IMR-90 (cell line): ENCODE results near the gene RAB28. TPM values are rescaled to one million over a fixed set of nuclear protein-coding genes. Genes with fewer than 3 reads are reported as not detected.

Experiments used
- ATAC-seq: fragments of 200-7000 bp; cut with Tn5 transposase; 2 replicates; pipeline ENCODE4 v1.9.1; 2020; ENCODE audit warnings: low read depth, mild to moderate bottlenecking, moderate library complexity
- BruUV-seq: library from RNA; stranded (reverse); fragments of 400-500 nt; replicated peaks from 2 replicates; lab custom pipeline; 2021; lab: Mats Ljungman, UMichigan
- CTCF ChIA-PET: fragments of 300-600 bp; formaldehyde crosslinking; extraction: SDS; loops from one replicate; lab custom pipeline; 2021; ENCODE audit warnings: antibody characterized with exemption; lab: Yijun Ruan, JAX
- POLR2A ChIA-PET: fragments of 300-600 bp; sonication (Branson Sonifier 250); formaldehyde crosslinking; loops from one replicate; lab custom pipeline; 2022; ENCODE audit warnings: antibody characterized with exemption; ENCODE audit not compliant: unreplicated experiment; lab: Charles Lee
- DNase-seq: peaks from one replicate; pipeline ENCODE4 v3.0.0; 2013
- H2AFZ ChIP-seq: replicated peaks from 2 replicates; pipeline ENCODE3; 2013; ENCODE audit warnings: low read length, mild to moderate bottlenecking; ENCODE audit not compliant: poor library complexity
- H2AK5ac ChIP-seq: 2 replicates; pipeline ENCODE4 v1.6.1; 2013; ENCODE audit warnings: low read depth, low read length, inconsistent platforms
- H2AK9ac ChIP-seq: replicated peaks from 2 replicates; pipeline ENCODE3; 2013; ENCODE audit warnings: mild to moderate bottlenecking, low read depth, low read length, moderate library complexity; ENCODE audit not compliant: poor library complexity
- H2BK120ac ChIP-seq: 2 replicates; pipeline ENCODE4 v1.6.1; 2013; ENCODE audit warnings: low read depth, low read length, inconsistent platforms
- H2BK15ac ChIP-seq: 3 replicates; pipeline ENCODE4 v1.6.1; 2013; ENCODE audit warnings: low read depth, low read length, inconsistent platforms
- H2BK20ac ChIP-seq: 2 replicates; pipeline ENCODE4 v1.6.1; 2013; ENCODE audit warnings: low read depth, mild to moderate bottlenecking, inconsistent platforms, low read length, moderate library complexity
- H2BK5ac ChIP-seq: 2 replicates; pipeline ENCODE4 v1.6.1; 2013; ENCODE audit warnings: mild to moderate bottlenecking, low read depth, low read length, inconsistent platforms; ENCODE audit not compliant: poor library complexity, severe bottlenecking
- H3K14ac ChIP-seq: replicated peaks from 2 replicates; pipeline ENCODE4 v1.6.1; 2013; ENCODE audit warnings: low read depth, low read length, inconsistent platforms
- H3K18ac ChIP-seq: 2 replicates; pipeline ENCODE4 v1.6.1; 2013; ENCODE audit warnings: low read depth, low read length, control low read depth
- H3K23ac ChIP-seq: 2 replicates; pipeline ENCODE4 v1.6.1; 2013; ENCODE audit warnings: low read depth, low read length, inconsistent platforms
- H3K27ac ChIP-seq: 2 replicates; pipeline ENCODE4 v1.5.1; 2013; ENCODE audit warnings: mild to moderate bottlenecking, control low read depth, low read length; ENCODE audit not compliant: insufficient read depth
- H3K27me3 ChIP-seq: 2 replicates; pipeline ENCODE4 v1.6.1; 2013; ENCODE audit warnings: low read length; ENCODE audit not compliant: control insufficient read depth, insufficient read depth
- H3K36me3 ChIP-seq: 2 replicates; pipeline ENCODE4 v1.6.1; 2013; ENCODE audit warnings: low read length, mixed read lengths; ENCODE audit not compliant: control insufficient read depth, insufficient read depth
- H3K4ac ChIP-seq: 2 replicates; pipeline ENCODE4 v1.6.1; 2013; ENCODE audit warnings: low read depth, low read length, inconsistent platforms
- H3K4me1 ChIP-seq: 2 replicates; pipeline ENCODE4 v1.6.1; 2013; ENCODE audit warnings: low read length, mixed read lengths; ENCODE audit not compliant: control insufficient read depth, insufficient read depth
- H3K4me2 ChIP-seq: 2 replicates; pipeline ENCODE4 v1.6.1; 2013; ENCODE audit warnings: low read depth, mild to moderate bottlenecking, control low read depth, low read length, moderate library complexity
- H3K4me3 ChIP-seq: 2 replicates; pipeline ENCODE4 v1.5.1; 2013; ENCODE audit warnings: low read depth, mild to moderate bottlenecking, control low read depth, low read length, moderate library complexity; ENCODE audit not compliant: insufficient read depth
- H3K56ac ChIP-seq: 2 replicates; pipeline ENCODE4 v1.6.1; 2013; ENCODE audit warnings: low read length, inconsistent platforms; ENCODE audit not compliant: insufficient read depth; ENCODE audit errors: extremely low read depth
- H3K79me1 ChIP-seq, 2 experiments: 2 replicates each; pipeline ENCODE4 v1.6.1; 2013; ENCODE audit warnings: low read length in 2 of 2, inconsistent platforms in 1 of 2, low read depth in 1 of 2
- H3K9ac ChIP-seq: 2 replicates; pipeline ENCODE4 v1.6.1; 2013; ENCODE audit warnings: low read depth, low read length, control low read depth
- H3K9me1 ChIP-seq: 2 replicates; pipeline ENCODE4 v1.6.1; 2013; ENCODE audit warnings: low read length, inconsistent platforms; ENCODE audit not compliant: insufficient read depth
- H3K9me3 ChIP-seq: 2 replicates; pipeline ENCODE4 v1.6.1; 2013; ENCODE audit warnings: low read length; ENCODE audit not compliant: control insufficient read depth, insufficient read depth
- H4K20me1 ChIP-seq: 2 replicates; pipeline ENCODE4 v1.6.1; 2013; ENCODE audit warnings: low read length, inconsistent platforms; ENCODE audit not compliant: insufficient read depth
- H4K5ac ChIP-seq: 2 replicates; pipeline ENCODE4 v1.6.1; 2013; ENCODE audit warnings: mild to moderate bottlenecking, low read depth, low read length, control low read depth
- H4K8ac ChIP-seq, 2 experiments: 2 replicates each; pipeline ENCODE4 v1.6.1; 2013; ENCODE audit warnings: low read depth in 2 of 2, low read length in 2 of 2, control low read depth in 1 of 2, inconsistent platforms in 1 of 2
- H4K91ac ChIP-seq: 2 replicates; pipeline ENCODE4 v1.6.1; 2013; ENCODE audit warnings: low read depth, low read length, inconsistent platforms; ENCODE audit not compliant: insufficient read depth
- BHLHE40 ChIP-seq: fragments of 150-350 bp; IDR thresholded peaks from 2 replicates; pipeline ENCODE4 v1.6.1; 2016; ENCODE audit warnings: mild to moderate bottlenecking, low read depth, low read length
- CEBPB ChIP-seq: IDR thresholded peaks from 2 replicates; pipeline ENCODE4 v1.6.1; 2012; ENCODE audit warnings: low read depth, low read length, improper control_type of control experiment
- CHD1 ChIP-seq: IDR thresholded peaks from 2 replicates; pipeline ENCODE4 v1.6.1; 2012; ENCODE audit warnings: low read depth, low read length, improper control_type of control experiment
- FOS ChIP-seq: fragments of 150-350 bp; IDR thresholded peaks from 2 replicates; pipeline ENCODE4 v1.6.1; 2016; ENCODE audit warnings: low read depth, low read length
- MAFK ChIP-seq: IDR thresholded peaks from 2 replicates; pipeline ENCODE4 v1.6.1; 2012; ENCODE audit warnings: low read depth, low read length, improper control_type of control experiment
- MAZ ChIP-seq: IDR thresholded peaks from 2 replicates; pipeline ENCODE4 v1.6.1; 2012; ENCODE audit warnings: low read depth, mild to moderate bottlenecking, low read length, improper control_type of control experiment, moderate library complexity, borderline replicate concordance
- MXI1 ChIP-seq: IDR thresholded peaks from 2 replicates; pipeline ENCODE4 v1.6.1; 2012; ENCODE audit warnings: low read depth, mild to moderate bottlenecking, low read length, moderate library complexity, borderline replicate concordance
- NFE2L2 ChIP-seq: fragments of 150-350 bp; IDR thresholded peaks from 2 replicates; pipeline ENCODE4 v1.6.1; 2016; ENCODE audit warnings: low read depth, mild to moderate bottlenecking, low read length
- POLR2A ChIP-seq: IDR thresholded peaks from 2 replicates; pipeline ENCODE4 v1.6.1; 2012; ENCODE audit warnings: mild to moderate bottlenecking, low read depth, low read length
- RAD21 ChIP-seq: IDR thresholded peaks from 2 replicates; pipeline ENCODE4 v1.6.1; 2012; ENCODE audit warnings: low read length, improper control_type of control experiment
- RCOR1 ChIP-seq: IDR thresholded peaks from 2 replicates; pipeline ENCODE4 v1.6.1; 2012; ENCODE audit warnings: mild to moderate bottlenecking, low read length, improper control_type of control experiment; ENCODE audit not compliant: insufficient replicate concordance
- RFX5 ChIP-seq: IDR thresholded peaks from 2 replicates; pipeline ENCODE4 v1.8.0; 2012; ENCODE audit warnings: low read depth, mild to moderate bottlenecking, low read length, moderate library complexity
- SMC3 ChIP-seq: fragments of 150-350 bp; IDR thresholded peaks from 2 replicates; pipeline ENCODE4 v1.6.1; 2016; ENCODE audit warnings: low read depth, mild to moderate bottlenecking, antibody characterized with exemption, low read length, moderate library complexity
- dilution Hi-C: fragments of 300-500 bp; cut with HindIII; formaldehyde crosslinking; loops from one replicate; pipeline ENCODE4 v1.14.3; 2018; ENCODE audit warnings: low sequenced_read_pairs; ENCODE audit not compliant: unreplicated experiment
- in situ Hi-C: fragments of 300-500 bp; cut with MboI; formaldehyde crosslinking; loops from 3 replicates; pipeline ENCODE4 v1.14.3; 2019; ENCODE audit warnings: low sequenced_read_pairs, inconsistent platforms, mixed read lengths
- intact Hi-C: fragments of 100-400 bp; cut with micrococcal nuclease; formaldehyde crosslinking; loops from 2 replicates; pipeline ENCODE4 v1.10.0; 2022
- polyA plus RNA-seq, 3 experiments: library from polyadenylated mRNA; depleted of rRNA; stranded (reverse); fragments of >200 nt; gene quantifications; 2 replicates each; pipeline ENCODE4 v1.2.3, GENCODE V29; 2012; ENCODE audit warnings: low replicate concordance in 1 of 3
- total RNA-seq: library from RNA; depleted of rRNA; stranded (reverse); fragments of >200 nt; gene quantifications from 2 replicates; pipeline ENCODE4 v1.2.3, GENCODE V29; 2012
- TF ChIP-seq, protein P1 (sequence below): fragments of 150-350 bp; IDR thresholded peaks from 2 replicates; pipeline ENCODE4 v1.6.1; 2016; ENCODE audit warnings: low read depth, mild to moderate bottlenecking, low read length, moderate library complexity, borderline replicate concordance
- TF ChIP-seq, protein P2 (sequence below): fragments of 150-350 bp; IDR thresholded peaks from 2 replicates; pipeline ENCODE4 v1.6.1; 2017; ENCODE audit warnings: mild to moderate bottlenecking, antibody characterized with exemption, low read length, low read depth
- TF ChIP-seq, protein P3 (sequence below): conservative IDR thresholded peaks from 2 replicates; pipeline ENCODE4 v1.5.1; 2012; ENCODE audit warnings: mild to moderate bottlenecking, low read depth, low read length, improper control_type of control experiment

The RAB28 gene
- total and polyA plus RNA-seq, 2 of the 4 experiments (the other 2 are of a cell fraction) = 7.5 to 10.8 TPM

DNA sequence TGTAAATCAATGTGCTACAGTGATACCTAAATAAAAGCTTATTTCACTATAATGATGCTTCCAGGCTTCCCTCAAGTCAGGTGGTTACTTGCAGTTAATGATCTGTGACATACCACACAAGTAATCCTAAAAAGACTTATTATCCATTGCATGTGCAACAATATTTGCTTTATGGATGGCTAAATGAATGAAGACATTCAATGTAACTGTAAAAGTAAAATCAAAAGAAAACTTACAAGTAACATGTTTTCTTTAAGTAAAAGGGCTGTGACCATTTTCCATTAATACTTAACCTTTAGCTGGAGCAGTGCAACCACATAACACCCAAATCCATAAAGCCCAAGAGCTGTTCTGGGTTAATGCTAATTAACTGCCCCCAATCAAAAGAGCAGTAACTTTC, 42.6 kb downstream of the RAB28 start:
- no peak overlapping the region for H3K4me3 ChIP-seq
- no peaks in the 10 kb centered on the region for H3K4me1 ChIP-seq
- no peaks in the 10 kb centered on the region for H3K9me3 ChIP-seq
- no peak overlapping the region for H2BK15ac ChIP-seq
- no peak for DNase-seq
- BruUV-seq = no TSS peak
- H3K27me3 ChIP-seq = no peaks in the 10 kb centered on the region
- dilution Hi-C loops = no loop called here
- no peak overlapping the region for H4K91ac ChIP-seq
- in situ Hi-C loops = no loop called here
- no peak overlapping the region for H3K4me2 ChIP-seq
- H2BK20ac ChIP-seq = no peak overlapping the region
- intact Hi-C loops = no loop called here
- no peak overlapping the region for H3K9ac ChIP-seq
- 0 out of 2 replicates have a peak, but pooled peaks cover under 1% of the 10 kb centered on the region for H3K36me3 ChIP-seq
- no peak overlapping the region for H3K4ac ChIP-seq
- H3K56ac ChIP-seq = no peak overlapping the region
- no peaks in the 10 kb centered on the region for H3K9me1 ChIP-seq
- no peak overlapping the region for H3K14ac ChIP-seq
- no peak overlapping the region for H2BK5ac ChIP-seq
- no peak overlapping the region for H2AK5ac ChIP-seq
- H2BK120ac ChIP-seq = no peak overlapping the region
- no peak for TF ChIP-seq MAFK
- no peak for TF ChIP-seq RAD21
- TF ChIP-seq POLR2A = no peak
- no peak for TF ChIP-seq CHD1
- no peak for TF ChIP-seq MAZ
- no peak for TF ChIP-seq MXI1
- no peak for TF ChIP-seq RCOR1
- TF ChIP-seq, protein P1, sequence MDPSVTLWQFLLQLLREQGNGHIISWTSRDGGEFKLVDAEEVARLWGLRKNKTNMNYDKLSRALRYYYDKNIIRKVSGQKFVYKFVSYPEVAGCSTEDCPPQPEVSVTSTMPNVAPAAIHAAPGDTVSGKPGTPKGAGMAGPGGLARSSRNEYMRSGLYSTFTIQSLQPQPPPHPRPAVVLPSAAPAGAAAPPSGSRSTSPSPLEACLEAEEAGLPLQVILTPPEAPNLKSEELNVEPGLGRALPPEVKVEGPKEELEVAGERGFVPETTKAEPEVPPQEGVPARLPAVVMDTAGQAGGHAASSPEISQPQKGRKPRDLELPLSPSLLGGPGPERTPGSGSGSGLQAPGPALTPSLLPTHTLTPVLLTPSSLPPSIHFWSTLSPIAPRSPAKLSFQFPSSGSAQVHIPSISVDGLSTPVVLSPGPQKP = no peak
- TF ChIP-seq NFE2L2 = no peak
- TF ChIP-seq FOS = no peak
- TF ChIP-seq, protein P2, sequence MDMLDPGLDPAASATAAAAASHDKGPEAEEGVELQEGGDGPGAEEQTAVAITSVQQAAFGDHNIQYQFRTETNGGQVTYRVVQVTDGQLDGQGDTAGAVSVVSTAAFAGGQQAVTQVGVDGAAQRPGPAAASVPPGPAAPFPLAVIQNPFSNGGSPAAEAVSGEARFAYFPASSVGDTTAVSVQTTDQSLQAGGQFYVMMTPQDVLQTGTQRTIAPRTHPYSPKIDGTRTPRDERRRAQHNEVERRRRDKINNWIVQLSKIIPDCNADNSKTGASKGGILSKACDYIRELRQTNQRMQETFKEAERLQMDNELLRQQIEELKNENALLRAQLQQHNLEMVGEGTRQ = no peak
- TF ChIP-seq SMC3 = no peak
- TF ChIP-seq RFX5 = no peak
- TF ChIP-seq BHLHE40 = no peak
- TF ChIP-seq, protein P3, sequence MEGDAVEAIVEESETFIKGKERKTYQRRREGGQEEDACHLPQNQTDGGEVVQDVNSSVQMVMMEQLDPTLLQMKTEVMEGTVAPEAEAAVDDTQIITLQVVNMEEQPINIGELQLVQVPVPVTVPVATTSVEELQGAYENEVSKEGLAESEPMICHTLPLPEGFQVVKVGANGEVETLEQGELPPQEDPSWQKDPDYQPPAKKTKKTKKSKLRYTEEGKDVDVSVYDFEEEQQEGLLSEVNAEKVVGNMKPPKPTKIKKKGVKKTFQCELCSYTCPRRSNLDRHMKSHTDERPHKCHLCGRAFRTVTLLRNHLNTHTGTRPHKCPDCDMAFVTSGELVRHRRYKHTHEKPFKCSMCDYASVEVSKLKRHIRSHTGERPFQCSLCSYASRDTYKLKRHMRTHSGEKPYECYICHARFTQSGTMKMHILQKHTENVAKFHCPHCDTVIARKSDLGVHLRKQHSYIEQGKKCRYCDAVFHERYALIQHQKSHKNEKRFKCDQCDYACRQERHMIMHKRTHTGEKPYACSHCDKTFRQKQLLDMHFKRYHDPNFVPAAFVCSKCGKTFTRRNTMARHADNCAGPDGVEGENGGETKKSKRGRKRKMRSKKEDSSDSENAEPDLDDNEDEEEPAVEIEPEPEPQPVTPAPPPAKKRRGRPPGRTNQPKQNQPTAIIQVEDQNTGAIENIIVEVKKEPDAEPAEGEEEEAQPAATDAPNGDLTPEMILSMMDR = no peak
- no peak for TF ChIP-seq CEBPB
- POLR2A ChIA-PET = no interaction called here
- H4K8ac ChIP-seq = no peak overlapping the region
- no peak overlapping the region for H3K23ac ChIP-seq
- H4K20me1 ChIP-seq = no peaks in the 10 kb centered on the region
- H3K18ac ChIP-seq = no peak overlapping the region
- no peak for ATAC-seq
- no peak overlapping the region for H4K5ac ChIP-seq
- H2AK9ac ChIP-seq = no peak overlapping the region
- no peak overlapping the region for H3K27ac ChIP-seq
- no peak overlapping the region for H2AFZ ChIP-seq
- H3K79me1 ChIP-seq = 0 out of 4 replicates have a peak, but pooled peaks cover 0 to 5% of the 10 kb centered on the region in 2 experiments
- CTCF ChIA-PET = no interaction called here
